HEK293 (cell line): Measurements from ENCODE around the gene ARHGAP26.
A peak's percentile ranks its signal among the peaks of the same experiment; 100 is the strongest.

Source experiments
- CTCF ChIA-PET: fragments of 350-600 bp; formaldehyde crosslinking; extraction: SDS; loops from one replicate; lab custom pipeline; 2021; ENCODE audit warnings: antibody characterized with exemption; lab: Yijun Ruan, JAX
- POLR2A ChIA-PET: fragments of 300-600 bp; formaldehyde crosslinking; extraction: SDS; loops from one replicate; lab custom pipeline; 2020; ENCODE audit warnings: antibody characterized with exemption, inconsistent platforms; lab: Yijun Ruan, JAX
- H3K27ac ChIP-seq: fragments of 200-500 bp; sonication (Bioruptor generic); 2 replicates; pipeline ENCODE4 v1.5.1; 2014; ENCODE audit warnings: low read depth, low read length, control low read depth, inconsistent platforms; ENCODE audit errors: extremely low read depth
- H3K36me3 ChIP-seq, 2 experiments: fragments of 200-500 bp in 1 of 2; sonication (Bioruptor generic) in 1 of 2; 1 replicate in 1 of 2; 2 replicates in 1 of 2; pipeline ENCODE4 v1.5.1; 2014 to 2017; ENCODE audit warnings: inconsistent platforms in 2 of 2, low read length in 2 of 2; ENCODE audit not compliant: control insufficient read depth in 2 of 2, insufficient read depth in 1 of 2
- H3K4me1 ChIP-seq: fragments of 200-500 bp; sonication (Bioruptor generic); 2 replicates; pipeline ENCODE4 v1.5.1; 2014; ENCODE audit warnings: mild to moderate bottlenecking, low read length, inconsistent platforms; ENCODE audit not compliant: control insufficient read depth, insufficient read depth
- H3K4me3 ChIP-seq: 2 replicates; pipeline ENCODE4 v1.5.1; 2011; ENCODE audit warnings: low read depth, mild to moderate bottlenecking, control low read depth, low read length, moderate library complexity
- H3K9me3 ChIP-seq: fragments of 200-500 bp; sonication (Bioruptor generic); 2 replicates; pipeline ENCODE4 v1.5.1; 2014; ENCODE audit warnings: low read depth, low read length, inconsistent platforms; ENCODE audit not compliant: control insufficient read depth, insufficient read depth
- BCL11B ChIP-seq: fragments of 450-650 bp; formaldehyde crosslinking; IDR thresholded peaks from 2 replicates; pipeline ENCODE4 v1.5.1; 2016; ENCODE audit warnings: low read depth, missing biosample characterization, missing genetic modification characterization
- GLIS2 ChIP-seq: fragments of 450-650 bp; formaldehyde crosslinking; IDR thresholded peaks from 2 replicates; pipeline ENCODE4 v1.5.1; 2016; ENCODE audit warnings: missing biosample characterization, missing genetic modification characterization
- PRDM1 ChIP-seq: fragments of 450-650 bp; formaldehyde crosslinking; IDR thresholded peaks from 2 replicates; pipeline ENCODE4; 2016; ENCODE audit warnings: missing biosample characterization, missing genetic modification characterization
- REPIN1 ChIP-seq: fragments of 450-650 bp; formaldehyde crosslinking; IDR thresholded peaks from 2 replicates; pipeline ENCODE4 v1.5.1; 2017; ENCODE audit warnings: missing biosample characterization, missing genetic modification characterization, low read depth
- SETDB1 ChIP-seq: IDR thresholded peaks from one replicate; pipeline ENCODE4 v1.6.1; 2017; ENCODE audit warnings: mild to moderate bottlenecking, low read length, moderate library complexity, mixed read lengths; ENCODE audit not compliant: insufficient read length
- WT1 ChIP-seq: fragments of 450-650 bp; formaldehyde crosslinking; IDR thresholded peaks from 2 replicates; pipeline ENCODE4 v1.5.1; 2016; ENCODE audit warnings: missing biosample characterization, missing genetic modification characterization
- ZIC2 ChIP-seq: fragments of 450-650 bp; formaldehyde crosslinking; IDR thresholded peaks from 2 replicates; pipeline ENCODE4 v1.5.1; 2016; ENCODE audit warnings: missing biosample characterization, missing genetic modification characterization
- ZNF140 ChIP-seq: fragments of 450-650 bp; formaldehyde crosslinking; IDR thresholded peaks from 2 replicates; pipeline ENCODE4 v1.5.1; 2016; ENCODE audit warnings: missing biosample characterization, missing genetic modification characterization
- ZNF184 ChIP-seq: fragments of 450-650 bp; IDR thresholded peaks from 2 replicates; pipeline ENCODE4 v1.5.1; 2018; ENCODE audit warnings: missing biosample characterization, mild to moderate bottlenecking, missing genetic modification characterization
- ZNF202 ChIP-seq: fragments of 450-650 bp; formaldehyde crosslinking; IDR thresholded peaks from 2 replicates; pipeline ENCODE4 v1.5.1; 2016; ENCODE audit warnings: missing biosample characterization, missing genetic modification characterization, borderline replicate concordance
- ZNF211 ChIP-seq: fragments of 450-650 bp; formaldehyde crosslinking; IDR thresholded peaks from 2 replicates; pipeline ENCODE4 v1.5.1; 2016; ENCODE audit warnings: low read depth, missing biosample characterization, missing genetic modification characterization
- ZNF335 ChIP-seq: fragments of 450-650 bp; formaldehyde crosslinking; conservative IDR thresholded peaks from 2 replicates; pipeline ENCODE4 v1.5.1; 2016; ENCODE audit warnings: missing biosample characterization, missing genetic modification characterization
- ZNF391 ChIP-seq: fragments of 450-650 bp; formaldehyde crosslinking; IDR thresholded peaks from 2 replicates; pipeline ENCODE4 v1.5.1; 2016; ENCODE audit warnings: low read depth, missing biosample characterization, missing genetic modification characterization, borderline replicate concordance
- ZNF654 ChIP-seq: fragments of 450-650 bp; formaldehyde crosslinking; IDR thresholded peaks from 2 replicates; pipeline ENCODE4 v1.5.1; 2016; ENCODE audit warnings: low read depth, missing biosample characterization, missing genetic modification characterization
- ZNF701 ChIP-seq: fragments of 450-650 bp; formaldehyde crosslinking; IDR thresholded peaks from 2 replicates; pipeline ENCODE4 v1.5.1; 2016; ENCODE audit warnings: missing biosample characterization, missing genetic modification characterization
- ZNF791 ChIP-seq: fragments of 450-650 bp; formaldehyde crosslinking; IDR thresholded peaks from 2 replicates; pipeline ENCODE4 v1.5.1; 2016; ENCODE audit warnings: missing biosample characterization, missing genetic modification characterization
- TF ChIP-seq, protein P1 (sequence below): fragments of 450-650 bp; formaldehyde crosslinking; IDR thresholded peaks from 2 replicates; pipeline ENCODE4 v1.5.1; 2016; ENCODE audit warnings: missing biosample characterization, missing genetic modification characterization
- TF ChIP-seq, protein P2 (sequence below): fragments of 450-650 bp; formaldehyde crosslinking; IDR thresholded peaks from 2 replicates; pipeline ENCODE4 v1.5.1; 2016; ENCODE audit warnings: missing biosample characterization, missing genetic modification characterization
- TF ChIP-seq, protein P3 (sequence below): fragments of 450-650 bp; formaldehyde crosslinking; IDR thresholded peaks from 2 replicates; pipeline ENCODE4 v1.5.1; 2017; ENCODE audit warnings: missing biosample characterization, missing genetic modification characterization

ARHGAP26 gene

DNA sequence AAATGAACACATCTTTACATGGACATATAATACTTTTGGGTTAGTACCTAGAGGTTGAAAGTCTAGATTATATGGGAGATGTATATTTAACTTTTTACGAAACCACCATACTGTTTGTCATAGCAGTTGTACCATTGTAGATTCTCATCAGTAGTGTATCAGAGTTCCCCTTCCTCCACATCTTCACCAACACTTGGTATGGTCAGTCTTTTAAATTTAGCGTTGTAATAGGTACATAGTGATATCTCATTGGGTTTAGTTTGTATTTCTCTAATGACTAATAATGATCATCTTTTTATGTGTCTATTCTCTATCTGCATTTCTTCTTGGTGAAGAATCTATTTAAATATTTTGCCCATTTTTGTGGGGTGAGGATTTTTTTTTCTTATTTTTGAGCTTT, 495.8 kb downstream of the ARHGAP26 start:
- Histone ChIP-seq H3K36me3 (no peaks in the 10 kb centered on the region), H3K4me1 (no peaks in the 10 kb centered on the region), H3K27ac (no peak overlapping the region)
- CTCF ChIA-PET, result interaction anchor here (0.6 kb wide), 1 partner anchor 135 kb away, joined by 3 read pairs; no protein-coding TSS in a partner anchor
- POLR2A ChIA-PET, result no interaction called here
- TF ChIP-seq GLIS2 (tag by site-specific recombination) (no peak), ZNF202 (tag by site-specific recombination) (no peak), ZNF184 (tag by site-specific recombination) (peak; percentile 98), WT1 (tag by site-specific recombination) (no peak)
- TF ChIP-seq, protein P1, sequence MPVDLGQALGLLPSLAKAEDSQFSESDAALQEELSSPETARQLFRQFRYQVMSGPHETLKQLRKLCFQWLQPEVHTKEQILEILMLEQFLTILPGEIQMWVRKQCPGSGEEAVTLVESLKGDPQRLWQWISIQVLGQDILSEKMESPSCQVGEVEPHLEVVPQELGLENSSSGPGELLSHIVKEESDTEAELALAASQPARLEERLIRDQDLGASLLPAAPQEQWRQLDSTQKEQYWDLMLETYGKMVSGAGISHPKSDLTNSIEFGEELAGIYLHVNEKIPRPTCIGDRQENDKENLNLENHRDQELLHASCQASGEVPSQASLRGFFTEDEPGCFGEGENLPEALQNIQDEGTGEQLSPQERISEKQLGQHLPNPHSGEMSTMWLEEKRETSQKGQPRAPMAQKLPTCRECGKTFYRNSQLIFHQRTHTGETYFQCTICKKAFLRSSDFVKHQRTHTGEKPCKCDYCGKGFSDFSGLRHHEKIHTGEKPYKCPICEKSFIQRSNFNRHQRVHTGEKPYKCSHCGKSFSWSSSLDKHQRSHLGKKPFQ (tag by site-specific recombination), result no peak
- TF ChIP-seq, protein P2, sequence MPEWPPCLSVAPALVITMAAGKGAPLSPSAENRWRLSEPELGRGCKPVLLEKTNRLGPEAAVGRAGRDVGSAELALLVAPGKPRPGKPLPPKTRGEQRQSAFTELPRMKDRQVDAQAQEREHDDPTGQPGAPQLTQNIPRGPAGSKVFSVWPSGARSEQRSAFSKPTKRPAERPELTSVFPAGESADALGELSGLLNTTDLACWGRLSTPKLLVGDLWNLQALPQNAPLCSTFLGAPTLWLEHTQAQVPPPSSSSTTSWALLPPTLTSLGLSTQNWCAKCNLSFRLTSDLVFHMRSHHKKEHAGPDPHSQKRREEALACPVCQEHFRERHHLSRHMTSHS, result no peak
- TF ChIP-seq, all 188 proteins: peak for 1
- no peaks in the 10 kb centered on the region for H3K9me3 ChIP-seq
- H3K4me3 ChIP-seq, result no peak overlapping the region

DNA sequence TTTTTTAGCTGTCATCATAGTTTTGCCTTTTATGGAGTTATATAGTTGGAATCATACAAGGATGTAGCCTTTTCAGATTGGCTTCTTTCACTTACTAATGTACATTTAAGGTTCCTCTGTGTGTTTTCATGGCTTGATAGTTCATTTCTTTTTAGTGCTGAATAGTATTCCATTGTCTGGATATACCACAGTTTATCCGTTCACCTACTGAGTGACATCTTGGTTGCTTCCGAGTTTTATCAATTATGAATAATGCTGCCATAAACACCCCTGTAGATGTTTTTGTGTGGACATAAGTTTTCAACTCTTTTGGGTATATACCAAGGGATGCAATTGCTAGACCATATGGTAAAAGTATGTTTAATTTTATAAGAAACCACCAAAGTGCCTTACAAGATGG, 497.0 kb downstream of the ARHGAP26 start:
- no peak overlapping the region for H3K27ac ChIP-seq
- H3K4me1 ChIP-seq, result no peaks in the 10 kb centered on the region
- TF ChIP-seq SETDB1 (no peak), ZNF701 (tag by site-specific recombination) (no peak), ZNF211 (no peak), ZNF391 (tag by site-specific recombination) (no peak), ZIC2 (tag by site-specific recombination) (no peak), ZNF140 (tag by site-specific recombination) (no peak), PRDM1 (tag by site-specific recombination) (no peak), REPIN1 (tag by site-specific recombination) (no peak), ZNF791 (tag by site-specific recombination) (no peak), ZNF654 (no peak), BCL11B (no peak), ZNF335 (no peak)
- TF ChIP-seq, protein P3, sequence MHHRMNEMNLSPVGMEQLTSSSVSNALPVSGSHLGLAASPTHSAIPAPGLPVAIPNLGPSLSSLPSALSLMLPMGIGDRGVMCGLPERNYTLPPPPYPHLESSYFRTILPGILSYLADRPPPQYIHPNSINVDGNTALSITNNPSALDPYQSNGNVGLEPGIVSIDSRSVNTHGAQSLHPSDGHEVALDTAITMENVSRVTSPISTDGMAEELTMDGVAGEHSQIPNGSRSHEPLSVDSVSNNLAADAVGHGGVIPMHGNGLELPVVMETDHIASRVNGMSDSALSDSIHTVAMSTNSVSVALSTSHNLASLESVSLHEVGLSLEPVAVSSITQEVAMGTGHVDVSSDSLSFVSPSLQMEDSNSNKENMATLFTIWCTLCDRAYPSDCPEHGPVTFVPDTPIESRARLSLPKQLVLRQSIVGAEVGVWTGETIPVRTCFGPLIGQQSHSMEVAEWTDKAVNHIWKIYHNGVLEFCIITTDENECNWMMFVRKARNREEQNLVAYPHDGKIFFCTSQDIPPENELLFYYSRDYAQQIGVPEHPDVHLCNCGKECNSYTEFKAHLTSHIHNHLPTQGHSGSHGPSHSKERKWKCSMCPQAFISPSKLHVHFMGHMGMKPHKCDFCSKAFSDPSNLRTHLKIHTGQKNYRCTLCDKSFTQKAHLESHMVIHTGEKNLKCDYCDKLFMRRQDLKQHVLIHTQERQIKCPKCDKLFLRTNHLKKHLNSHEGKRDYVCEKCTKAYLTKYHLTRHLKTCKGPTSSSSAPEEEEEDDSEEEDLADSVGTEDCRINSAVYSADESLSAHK (tag by site-specific recombination), result no peak
- TF ChIP-seq, protein P2, result no peak
- no peaks in the 10 kb centered on the region for H3K9me3 ChIP-seq
- H3K4me3 ChIP-seq, result no peak overlapping the region
- CTCF ChIA-PET, result interaction anchor here (0.6 kb wide), 1 partner anchor 609 kb away, joined by 3 read pairs; no protein-coding TSS in a partner anchor
- no peaks in the 10 kb centered on the region for H3K36me3 ChIP-seq
- POLR2A ChIA-PET, result no interaction called here
